ENCODE measurements around the gene TXNRD2.

DNA sequence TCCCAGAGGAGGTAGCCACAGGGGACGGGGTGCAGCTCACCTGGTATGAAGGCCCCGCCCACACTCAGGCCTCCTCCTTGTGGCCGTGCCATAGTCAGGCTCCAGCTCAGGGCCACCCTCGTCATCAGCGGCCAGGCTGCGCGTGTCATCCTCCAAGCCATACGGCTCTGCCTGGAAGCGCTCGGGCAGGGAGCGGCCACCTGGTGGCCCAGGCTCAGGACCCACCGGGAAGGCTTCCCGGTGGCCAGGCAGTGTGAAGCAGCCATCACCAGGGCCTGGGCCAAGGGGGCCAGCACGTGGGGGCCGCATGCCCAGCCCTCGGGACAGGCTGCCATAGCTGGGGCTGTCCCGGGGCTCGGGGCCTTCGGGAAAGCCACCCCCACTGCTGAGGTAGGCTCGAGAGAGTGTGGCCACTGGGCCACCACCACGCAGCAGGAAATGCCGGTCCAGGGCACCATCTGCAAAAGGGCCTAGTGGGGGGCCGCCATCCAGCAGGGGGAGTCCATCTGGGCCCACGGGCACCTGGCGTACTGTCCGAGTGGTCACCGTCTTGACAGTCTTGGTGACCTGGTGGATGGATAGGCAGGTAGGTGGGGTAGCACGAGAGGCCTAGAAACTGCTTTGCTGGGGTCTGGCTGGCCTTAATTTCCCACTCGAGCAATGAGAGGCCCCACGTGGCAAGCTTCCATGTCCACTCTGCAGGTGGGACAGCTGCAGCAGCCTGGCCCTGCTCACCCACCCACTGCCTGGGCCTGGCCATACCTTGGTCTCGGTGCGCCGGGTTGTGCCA lies 39.7 kb upstream of the TXNRD2 start:
- TF ChIP-seq, protein P1, sequence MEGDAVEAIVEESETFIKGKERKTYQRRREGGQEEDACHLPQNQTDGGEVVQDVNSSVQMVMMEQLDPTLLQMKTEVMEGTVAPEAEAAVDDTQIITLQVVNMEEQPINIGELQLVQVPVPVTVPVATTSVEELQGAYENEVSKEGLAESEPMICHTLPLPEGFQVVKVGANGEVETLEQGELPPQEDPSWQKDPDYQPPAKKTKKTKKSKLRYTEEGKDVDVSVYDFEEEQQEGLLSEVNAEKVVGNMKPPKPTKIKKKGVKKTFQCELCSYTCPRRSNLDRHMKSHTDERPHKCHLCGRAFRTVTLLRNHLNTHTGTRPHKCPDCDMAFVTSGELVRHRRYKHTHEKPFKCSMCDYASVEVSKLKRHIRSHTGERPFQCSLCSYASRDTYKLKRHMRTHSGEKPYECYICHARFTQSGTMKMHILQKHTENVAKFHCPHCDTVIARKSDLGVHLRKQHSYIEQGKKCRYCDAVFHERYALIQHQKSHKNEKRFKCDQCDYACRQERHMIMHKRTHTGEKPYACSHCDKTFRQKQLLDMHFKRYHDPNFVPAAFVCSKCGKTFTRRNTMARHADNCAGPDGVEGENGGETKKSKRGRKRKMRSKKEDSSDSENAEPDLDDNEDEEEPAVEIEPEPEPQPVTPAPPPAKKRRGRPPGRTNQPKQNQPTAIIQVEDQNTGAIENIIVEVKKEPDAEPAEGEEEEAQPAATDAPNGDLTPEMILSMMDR (conservative IDR thresholded peaks at IDR 0.05; ENCODE audit: low read depth, low read length): no peak
- TF ChIP-seq EZH2 (IDR thresholded peaks at IDR 0.05; ENCODE audit: low read length, unreplicated experiment) (no peak), EZH2phosphoT487 (IDR thresholded peaks at IDR 0.05; ENCODE audit: borderline replicate concordance, low read length) (no peak)

Measured in PC-3 (cell line).